ENCODE data around the gene ARHGAP42.

ARHGAP42 gene

GRCh38 chr11:100808904-100809491 is 121.9 kb downstream of the ARHGAP42 start:
- DNase-seq (ENCODE audit: low read depth in 1 of 2, low spot score in 1 of 2) = no peak
- H3K27ac ChIP-seq (replicated peaks) = no peak overlapping the region
- TF ChIP-seq POLR2AphosphoS5 (IDR thresholded peaks at IDR 0.05; ENCODE audit: low read depth) (no peak), SPI1 (IDR thresholded peaks at IDR 0.05; ENCODE audit: borderline replicate concordance, low read depth) (no peak), GABPA (IDR thresholded peaks at IDR 0.05; ENCODE audit: low read depth) (no peak), REST (IDR thresholded peaks at IDR 0.05; ENCODE audit: insufficient replicate concordance, low read depth) (no peak), CTCF (IDR thresholded peaks at IDR 0.05; ENCODE audit: insufficient read depth, low read length) (no peak)
- H3K27me3 ChIP-seq (ENCODE audit: insufficient read depth, poor library complexity, severe bottlenecking) = no peaks in the 10 kb centered on the region
- H3K4me3 ChIP-seq (replicated peaks; ENCODE audit: insufficient read depth, low read length) = no peak overlapping the region

GRCh38 chr11:100810146-100810545 is 123.1 kb downstream of the ARHGAP42 start:
- TF ChIP-seq REST (IDR thresholded peaks at IDR 0.05; ENCODE audit: insufficient replicate concordance, low read depth) = no peak
- no peak for DNase-seq (ENCODE audit: low read depth in 1 of 2, low spot score in 1 of 2)
- Histone ChIP-seq H3K27ac (replicated peaks) (no peak overlapping the region), H3K4me3 (replicated peaks; ENCODE audit: insufficient read depth, low read length) (no peak overlapping the region), H3K27me3 (ENCODE audit: insufficient read depth, poor library complexity, severe bottlenecking) (no peaks in the 10 kb centered on the region)

- no peaks in the 10 kb centered on the region for H3K27me3 ChIP-seq (ENCODE audit: insufficient read depth, poor library complexity, severe bottlenecking)
- H3K4me3 ChIP-seq (replicated peaks; ENCODE audit: insufficient read depth, low read length) = no peak overlapping the region
- TF ChIP-seq POLR2AphosphoS5 (IDR thresholded peaks at IDR 0.05; ENCODE audit: low read depth) (no peak), REST (IDR thresholded peaks at IDR 0.05; ENCODE audit: insufficient replicate concordance, low read depth) (no peak), GABPA (IDR thresholded peaks at IDR 0.05; ENCODE audit: low read depth) (no peak), CTCF (IDR thresholded peaks at IDR 0.05; ENCODE audit: insufficient read depth, low read length) (no peak), SPI1 (IDR thresholded peaks at IDR 0.05; ENCODE audit: borderline replicate concordance, low read depth) (no peak)
- no peak overlapping the region for H3K27ac ChIP-seq (replicated peaks)
- no peak for DNase-seq (ENCODE audit: low read depth in 1 of 2, low spot score in 1 of 2)
These were observed 123.6 kb downstream of the ARHGAP42 start for GRCh38 chr11:100810666-100811065.

All from HL-60 (cell line).